Stimulated activated CD4-positive, alpha-beta T cell treated with anti-CD3 and anti-CD28 coated beads, TNF-alpha, amount 100 ng/mL, for 48 hours (primary cell): ENCODE results near the gene PLEKHB1.

Source experiments
- DNase-seq, 3 donors: peaks; one replicate each; pipeline ENCODE4 v3.0.0-alpha.2; 2020; ENCODE audit warnings: low read depth in 3 of 3

Gene PLEKHB1

GRCh38 chr11:73648121-73648520, 1.7 kb downstream of the PLEKHB1 start:
- DNase-seq = no peak

GRCh38 chr11:73648571-73649046, 2.2 kb downstream of the PLEKHB1 start:
- DNase-seq = no peak

- no peak for DNase-seq
Measured at GRCh38 chr11:73649206-73649605, 2.8 kb downstream of the PLEKHB1 start.

GRCh38 chr11:73650400-73650799, 4.0 kb downstream of the PLEKHB1 start:
- no peak for DNase-seq

GRCh38 chr11:73651252-73651651, 4.9 kb downstream of the PLEKHB1 start:
- no peak for DNase-seq

- no peak for DNase-seq
Measured at GRCh38 chr11:73651661-73652045, 5.3 kb downstream of the PLEKHB1 start.

GRCh38 chr11:73652046-73652730, 5.8 kb downstream of the PLEKHB1 start:
- no peak for DNase-seq

- no peak for DNase-seq
Measured at GRCh38 chr11:73652856-73653559, 6.6 kb downstream of the PLEKHB1 start.

GRCh38 chr11:73653996-73654395, 7.6 kb downstream of the PLEKHB1 start:
- DNase-seq = no peak

- DNase-seq = no peak
Measured at GRCh38 chr11:73654482-73655021, 8.2 kb downstream of the PLEKHB1 start.

GRCh38 chr11:73655686-73656085, 9.3 kb downstream of the PLEKHB1 start:
- no peak for DNase-seq

GRCh38 chr11:73656985-73657384, 10.6 kb downstream of the PLEKHB1 start:
- no peak for DNase-seq

GRCh38 chr11:73659961-73660360, 13.6 kb downstream of the PLEKHB1 start:
- no peak for DNase-seq

GRCh38 chr11:73660497-73661034, 14.2 kb downstream of the PLEKHB1 start:
- DNase-seq = no peak

- DNase-seq = peak; percentile 69 to 84 (median 79)
Measured at GRCh38 chr11:73661035-73661628, 14.8 kb downstream of the PLEKHB1 start.

- DNase-seq = no peak
Measured at GRCh38 chr11:73662445-73663157, 16.2 kb downstream of the PLEKHB1 start.

- no peak for DNase-seq
Measured at GRCh38 chr11:73663604-73664495, 17.5 kb downstream of the PLEKHB1 start.

GRCh38 chr11:73664877-73665276, 18.5 kb downstream of the PLEKHB1 start:
- DNase-seq = no peak

- no peak for DNase-seq
Measured at GRCh38 chr11:73667891-73668290, 21.5 kb downstream of the PLEKHB1 start.

- DNase-seq = no peak
Measured at GRCh38 chr11:73670808-73671207, 24.4 kb downstream of the PLEKHB1 start.

GRCh38 chr11:73671701-73672100, 25.3 kb downstream of the PLEKHB1 start:
- DNase-seq = no peak
